Ovary (tissue), 3 donors: ENCODE data around the gene PLD6.

Experiments used
- CTCF ChIP-seq, 3 donors: fragments of 450-650 bp in 2 of 3; fragments of 200-600 bp in 1 of 3; IDR thresholded peaks; one replicate each; pipeline versions ENCODE4 v1.5.1 to v1.8.0; 2016 to 2022; ENCODE audit warnings: antibody characterized with exemption in 3 of 3, mild to moderate bottlenecking in 1 of 3
- EP300 ChIP-seq: sonication (generic); formaldehyde crosslinking; IDR thresholded peaks from one replicate; pipeline ENCODE4 v1.6.1; 2017; ENCODE audit warnings: antibody characterized with exemption
- POLR2A ChIP-seq: fragments of 450-650 bp; IDR thresholded peaks from one replicate; pipeline ENCODE4 v1.6.1; 2017; ENCODE audit warnings: antibody characterized with exemption, mild to moderate bottlenecking, moderate library complexity
- donor health status: DM: no; HTN: no; CAD: no.

GRCh38 chr17:17216776-17217175, 10.6 kb upstream of the PLD6 start:
- TF ChIP-seq CTCF (IDR thresholded peaks at IDR 0.05) (no peak), EP300 (no peak), POLR2A (no peak)
